ENCODE results near the gene CSAD.
"Not testable (repeated sequence)": the region's sequence is repeated elsewhere in the genome, so short reads cannot be mapped to it uniquely, and the experiment has no call there.

Gene CSAD

DNA sequence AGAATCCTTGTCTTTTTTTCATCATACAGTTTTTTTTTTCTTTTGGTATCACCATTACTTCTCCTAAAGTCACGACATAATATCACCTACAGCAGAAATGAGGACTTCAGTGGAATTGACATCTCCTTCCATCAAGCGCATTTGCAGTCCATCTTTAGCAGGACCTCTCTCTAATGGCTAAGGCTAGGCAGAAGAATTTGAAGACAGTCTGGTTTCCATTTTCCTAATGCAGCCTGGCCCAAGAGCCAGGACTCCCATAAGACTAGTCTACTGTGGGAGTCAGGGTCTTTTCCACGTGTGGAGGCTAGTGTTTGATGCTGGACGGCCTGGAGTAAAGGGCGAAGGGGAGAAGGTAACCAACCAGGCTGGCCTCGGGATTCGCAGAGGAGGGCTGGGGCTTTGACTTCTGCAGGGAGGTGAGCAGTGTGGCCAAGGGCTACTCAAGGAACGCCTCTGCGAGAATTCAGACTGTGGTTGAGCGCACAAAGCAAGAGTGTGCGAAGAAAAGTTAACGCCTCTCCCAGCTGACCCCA, 972 bp downstream of the CSAD start:
- no peak for DNase-seq (ENCODE audit: low read depth)

DNA sequence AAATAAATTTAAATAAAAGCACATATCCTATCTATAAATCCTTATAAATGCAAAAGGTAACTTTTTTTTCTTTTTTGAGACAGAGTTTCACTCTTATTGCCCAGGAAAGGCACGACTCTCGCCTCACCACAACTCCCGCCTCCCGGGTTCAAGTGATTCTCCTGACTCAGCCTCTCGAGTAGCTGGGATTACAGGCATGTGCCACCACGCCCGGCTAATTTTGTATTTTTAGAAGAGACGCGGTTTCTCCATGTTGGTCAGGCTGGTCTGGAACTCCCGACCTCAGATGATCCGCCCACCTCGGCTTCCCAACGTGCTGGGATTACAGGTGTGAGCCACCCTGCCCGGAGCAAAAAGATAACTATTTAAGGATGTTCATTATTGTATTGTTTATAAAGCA, 1.9 kb downstream of the CSAD start:
- not testable (repeated sequence) for DNase-seq (ENCODE audit: low read depth)

DNA sequence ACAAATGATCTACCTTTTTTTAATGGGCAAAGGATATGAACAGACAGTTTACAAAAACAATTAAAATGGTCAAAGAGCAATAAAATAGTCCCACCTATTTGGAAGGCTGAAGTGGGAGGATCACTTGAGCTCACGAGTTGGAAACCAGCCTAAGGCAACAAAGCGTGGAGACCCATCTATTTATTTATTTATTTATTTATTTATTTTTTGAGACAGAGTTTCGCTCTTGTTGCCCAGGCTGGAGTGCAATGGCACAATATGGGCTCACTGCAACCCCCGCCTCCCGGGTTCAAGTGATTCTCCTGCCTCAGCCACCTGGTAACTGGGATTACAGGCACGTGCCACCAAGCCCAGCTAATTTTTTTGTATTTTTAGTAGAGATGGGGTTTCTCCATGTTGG, 3.3 kb downstream of the CSAD start:
- not testable (repeated sequence) for DNase-seq (ENCODE audit: low read depth)

DNA sequence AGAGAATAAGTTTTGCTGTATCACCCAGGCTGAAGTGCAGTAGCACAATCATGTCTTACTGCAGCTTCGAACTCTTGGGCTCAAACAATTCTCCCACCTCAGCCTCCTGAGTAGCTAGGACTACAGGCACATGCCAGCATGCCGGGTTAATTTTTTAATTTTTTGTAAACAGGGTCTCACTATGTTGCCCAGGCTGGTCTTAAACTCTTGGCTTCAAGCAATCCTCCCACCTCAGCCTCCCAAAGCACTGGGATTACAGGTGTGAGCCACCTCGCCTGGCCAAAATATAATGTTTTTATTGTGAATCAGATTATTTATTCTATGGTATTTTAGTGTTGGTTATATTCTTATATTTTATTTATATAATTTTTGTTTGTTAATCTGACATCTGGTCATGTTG, 4.0 kb downstream of the CSAD start:
- DNase-seq (ENCODE audit: low read depth) = no peak

DNA sequence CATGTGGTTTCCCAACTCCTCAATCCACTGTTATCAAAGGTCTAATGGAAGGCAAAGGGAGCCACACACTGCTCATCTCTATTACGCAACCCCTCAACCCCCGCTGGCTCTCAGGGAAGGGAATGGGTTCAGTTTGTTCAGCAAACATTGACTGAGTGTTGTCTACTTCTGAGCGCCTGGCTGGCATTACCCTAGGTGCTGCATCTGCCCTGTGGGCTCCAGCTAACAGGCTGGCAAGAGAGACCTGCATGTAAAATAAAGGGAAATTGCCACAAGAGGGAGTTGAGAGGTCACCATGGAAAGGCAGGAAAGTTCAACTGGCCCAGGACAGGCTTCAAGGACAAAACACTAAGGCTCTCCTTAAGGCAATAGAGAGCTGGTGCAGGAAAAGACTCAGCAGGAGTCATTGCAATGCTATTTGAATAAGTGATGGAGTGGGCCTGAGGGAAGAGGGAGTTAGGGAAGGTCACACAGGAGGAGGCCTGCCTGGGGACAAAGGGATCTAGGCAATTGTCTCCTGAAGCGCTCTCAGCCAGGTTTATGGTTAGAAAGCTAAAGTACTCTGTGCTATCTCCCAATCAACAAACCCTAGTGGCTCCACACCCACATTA, 5.7 kb downstream of the CSAD start:
- no peak for DNase-seq (ENCODE audit: low read depth)

DNA sequence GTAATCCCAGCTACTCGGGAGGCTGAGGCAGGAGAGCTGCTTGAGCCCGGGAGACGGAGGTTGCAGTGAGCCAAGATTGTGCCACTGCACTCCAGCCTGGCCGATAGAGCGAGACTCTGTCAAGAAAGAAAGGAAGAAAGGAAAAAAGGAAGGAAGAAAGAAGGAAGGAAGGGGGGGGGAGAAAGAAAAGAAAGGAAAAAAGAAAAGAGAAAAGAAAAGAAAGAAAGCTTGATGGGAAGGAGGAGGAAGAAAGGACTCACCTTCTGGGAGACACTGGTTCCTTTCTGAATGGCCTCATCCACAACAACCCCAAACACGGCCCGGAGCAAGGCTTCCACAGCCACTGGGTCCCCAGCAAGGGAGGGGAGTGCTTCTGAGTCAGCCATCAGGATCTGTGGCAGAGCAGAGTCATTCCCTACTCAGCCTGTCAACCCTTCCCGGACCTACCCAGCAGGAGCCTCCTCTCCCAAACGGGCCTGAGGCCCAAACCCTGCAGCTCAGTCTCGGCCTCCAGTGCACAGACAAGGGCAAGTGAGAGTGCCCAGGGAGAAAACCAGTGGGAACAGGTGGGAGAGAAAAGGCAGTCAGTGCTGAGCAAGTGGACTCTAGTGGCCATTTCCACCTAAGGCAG, 7.5 kb downstream of the CSAD start:
- DNase-seq (ENCODE audit: low read depth) = no peak

DNA sequence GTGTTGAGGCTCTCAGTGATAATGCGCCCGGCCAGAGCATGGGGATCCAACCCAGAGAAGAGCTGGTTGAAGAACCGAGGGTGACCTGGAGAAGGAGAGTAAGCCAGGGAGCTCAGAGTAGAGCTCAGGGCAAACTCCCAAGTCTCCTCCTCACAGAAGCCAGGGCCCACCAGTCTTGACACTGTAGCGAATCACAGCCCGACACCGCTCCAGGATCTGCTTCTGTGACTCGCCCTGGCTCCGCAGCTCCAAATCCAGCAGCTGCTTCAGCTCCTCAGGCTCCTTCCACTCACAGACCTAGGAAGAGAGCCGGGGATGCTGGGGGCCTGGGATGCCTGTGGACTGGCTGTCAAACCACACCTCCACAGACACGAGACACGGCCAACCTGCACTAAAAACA, 8.4 kb downstream of the CSAD start:
- DNase-seq (ENCODE audit: low read depth) = no peak

DNA sequence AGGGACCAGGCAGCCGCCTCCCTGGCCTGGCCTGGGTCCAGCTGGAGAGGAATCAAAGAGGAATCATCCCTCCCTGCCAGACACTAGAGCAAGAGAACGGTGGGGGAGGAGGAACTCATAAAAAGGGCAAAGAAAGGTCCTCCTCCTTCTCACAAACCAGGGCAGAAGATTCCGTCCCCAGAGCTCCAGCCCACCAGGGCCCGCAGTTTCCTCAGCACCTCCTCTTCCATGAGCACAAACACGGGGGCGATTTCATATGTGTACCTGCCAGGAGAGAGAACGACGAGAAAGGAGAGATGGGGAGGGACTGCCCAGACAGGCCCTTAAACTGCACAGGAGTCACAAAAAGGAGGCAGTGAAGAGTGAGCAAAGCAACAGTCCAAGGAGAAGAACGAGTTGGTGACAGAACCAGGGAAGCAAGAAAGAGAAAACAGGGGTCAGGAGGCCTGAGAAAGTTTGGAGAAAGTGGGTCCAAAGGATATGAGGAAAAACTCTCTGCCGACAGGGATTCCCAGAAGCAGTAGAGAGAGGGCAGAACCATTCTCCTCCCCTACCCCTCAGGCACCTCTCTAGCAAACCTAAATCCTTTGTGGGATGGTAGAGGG, 8.9 kb downstream of the CSAD start:
- no peak for DNase-seq (ENCODE audit: low read depth)

DNA sequence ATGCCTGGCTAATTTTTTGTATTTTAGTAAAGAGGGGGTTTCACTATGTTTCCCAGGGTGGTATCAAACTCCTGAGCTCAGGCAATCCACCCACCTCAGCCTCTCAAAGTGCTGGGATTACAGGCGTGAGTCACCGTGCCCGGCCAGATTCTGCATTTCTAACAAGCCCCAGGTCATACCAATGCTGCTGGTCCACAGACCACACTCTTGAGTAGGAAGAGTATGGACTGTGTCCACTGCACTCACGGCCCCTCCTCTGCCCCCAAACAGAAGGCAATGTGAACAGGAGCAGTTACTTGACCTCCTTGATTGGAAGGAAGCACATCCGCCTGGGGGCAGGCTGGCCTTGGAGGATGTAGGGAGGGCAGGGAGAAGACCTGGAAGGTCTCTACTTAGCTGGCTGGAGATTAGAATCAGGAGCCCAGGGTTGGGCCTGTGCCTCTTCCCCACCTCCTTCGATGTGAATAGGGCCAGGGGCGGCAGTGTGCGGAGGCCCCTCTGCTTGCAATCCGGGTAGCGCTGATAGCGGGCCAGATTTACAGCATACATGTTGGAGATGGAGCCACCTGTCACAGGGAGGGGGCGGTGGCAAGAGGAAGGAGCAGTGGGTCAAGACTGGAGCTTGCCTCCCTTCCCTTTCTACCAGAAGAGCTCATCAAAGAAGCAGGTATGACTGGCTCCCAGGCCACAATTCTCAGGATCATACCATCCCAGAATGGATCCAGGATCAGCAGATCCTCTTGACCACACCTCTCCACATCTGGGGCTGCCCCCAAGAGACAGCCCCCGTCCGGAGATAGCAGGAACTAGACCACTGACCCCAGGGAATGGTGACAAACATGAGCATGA, 9.6 kb downstream of the CSAD start:
- no peak for DNase-seq (ENCODE audit: low read depth)

DNA sequence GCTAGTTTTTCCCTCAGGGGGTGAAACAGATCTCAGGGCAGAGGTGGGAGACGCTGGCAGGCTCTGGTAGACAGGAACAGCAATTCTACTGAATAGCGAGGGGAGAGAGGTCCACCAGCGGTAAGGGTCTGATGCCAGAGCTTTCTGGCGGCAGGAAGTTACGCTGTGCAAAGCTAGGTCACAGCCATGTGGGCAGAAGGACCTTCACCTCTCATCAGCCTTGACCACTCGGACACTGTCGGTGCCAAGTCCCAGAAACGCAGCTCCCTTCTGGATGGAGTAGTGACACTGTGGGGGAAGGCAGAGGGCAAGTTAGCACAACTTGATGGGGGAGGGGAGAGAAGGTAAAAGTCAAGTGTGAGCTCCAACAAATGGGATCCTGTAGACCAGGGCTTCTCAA, 10.5 kb downstream of the CSAD start:
- no peak for DNase-seq (ENCODE audit: low read depth)

DNA sequence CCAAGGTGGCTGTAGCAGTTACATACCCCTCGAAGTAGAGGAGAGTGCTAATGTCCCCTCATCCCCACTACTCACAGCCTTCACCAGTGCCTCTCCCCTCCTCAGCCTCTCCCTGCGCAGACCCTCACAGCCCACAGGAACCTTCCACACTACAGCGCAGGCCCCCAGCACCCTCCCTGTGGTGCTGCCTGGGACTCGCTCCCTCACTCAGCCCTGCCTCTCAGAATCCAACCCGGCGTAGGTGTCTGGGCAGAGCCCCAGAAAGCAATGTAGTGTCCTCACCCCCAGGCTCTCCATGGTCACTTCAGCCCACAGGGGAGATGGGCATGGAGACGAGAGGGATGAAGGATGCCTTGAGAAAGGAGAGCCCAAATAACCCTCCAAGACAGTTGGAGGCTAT, 11.1 kb downstream of the CSAD start:
- DNase-seq (ENCODE audit: low read depth) = no peak

DNA sequence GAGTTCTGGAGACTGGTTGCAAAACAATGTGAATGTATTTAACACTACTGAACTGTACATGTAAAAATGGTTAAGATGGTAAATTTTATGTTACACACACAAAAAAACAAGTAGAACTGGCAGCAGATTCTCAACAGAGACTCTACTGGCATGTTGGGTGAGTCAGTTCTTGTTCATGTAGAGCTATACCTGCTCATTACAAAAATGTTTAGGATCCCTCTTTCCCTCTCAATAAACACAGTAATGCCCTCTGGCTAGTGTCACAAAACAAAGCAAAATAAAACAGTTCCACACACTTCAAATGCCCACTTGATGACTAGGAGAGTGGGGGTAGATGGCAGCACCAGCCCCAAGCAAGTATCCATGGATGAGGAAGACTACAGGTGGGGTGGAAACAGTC, 13.9 kb downstream of the CSAD start:
- no peak for DNase-seq (ENCODE audit: low read depth)

DNA sequence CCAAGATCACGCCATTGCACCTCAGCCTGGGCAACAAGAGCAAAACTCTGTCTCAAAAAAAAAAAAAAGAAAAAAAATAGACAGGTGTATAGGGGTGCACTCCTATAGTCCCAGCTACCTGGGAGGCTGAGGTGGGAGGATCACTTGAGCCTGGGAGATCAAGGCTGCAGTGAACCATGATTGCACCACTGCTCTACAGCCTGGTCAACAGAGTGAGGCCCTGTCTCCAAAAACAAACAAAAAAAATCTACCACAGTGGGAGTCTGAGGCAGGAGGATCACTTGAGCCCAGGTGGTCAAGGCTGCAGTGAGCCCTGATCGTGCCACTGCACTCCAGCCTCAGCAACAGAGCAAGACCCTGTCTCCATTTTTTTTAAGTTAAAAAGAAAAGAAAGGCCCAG, 17.7 kb downstream of the CSAD start:
- not testable (repeated sequence) for DNase-seq (ENCODE audit: low read depth)

DNA sequence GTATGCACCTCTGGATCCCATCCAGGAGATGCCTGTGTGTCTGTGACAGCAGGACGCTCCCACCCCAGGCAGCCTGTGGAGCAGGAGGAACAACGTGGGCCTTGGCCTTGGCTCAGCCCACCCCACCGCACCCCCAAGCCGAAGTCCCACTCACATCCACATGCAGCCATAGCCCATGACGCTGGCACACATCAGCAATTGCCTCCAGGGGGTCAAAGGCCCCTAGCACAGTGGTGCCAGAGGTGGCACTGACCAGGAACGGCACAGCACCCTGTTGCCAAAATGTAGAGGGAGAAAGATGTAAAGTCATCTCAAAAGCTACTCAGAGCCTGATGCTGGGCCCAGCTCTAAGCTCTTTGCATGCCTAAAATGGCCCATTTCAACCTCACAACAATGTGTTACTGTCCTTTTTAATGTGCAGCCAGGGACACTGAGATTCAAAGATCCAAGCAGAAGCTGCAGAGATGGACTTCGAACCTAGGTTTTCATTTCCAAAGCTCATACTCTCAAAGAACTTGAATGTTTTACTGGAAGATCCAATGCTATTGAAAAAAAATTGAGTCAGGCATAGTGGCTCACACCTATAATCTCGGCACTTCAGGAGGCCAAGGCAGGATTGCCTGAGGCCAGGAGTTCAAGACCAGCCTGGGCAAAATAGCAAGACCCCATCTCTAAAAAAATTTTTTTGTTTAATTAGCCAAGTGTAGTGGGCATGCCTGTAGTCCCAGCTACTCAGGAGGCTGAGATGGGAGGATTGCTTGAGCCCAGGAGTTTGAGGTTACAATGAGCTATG, 19.4 kb downstream of the CSAD start:
- DNase-seq (ENCODE audit: low read depth) = no peak

DNA sequence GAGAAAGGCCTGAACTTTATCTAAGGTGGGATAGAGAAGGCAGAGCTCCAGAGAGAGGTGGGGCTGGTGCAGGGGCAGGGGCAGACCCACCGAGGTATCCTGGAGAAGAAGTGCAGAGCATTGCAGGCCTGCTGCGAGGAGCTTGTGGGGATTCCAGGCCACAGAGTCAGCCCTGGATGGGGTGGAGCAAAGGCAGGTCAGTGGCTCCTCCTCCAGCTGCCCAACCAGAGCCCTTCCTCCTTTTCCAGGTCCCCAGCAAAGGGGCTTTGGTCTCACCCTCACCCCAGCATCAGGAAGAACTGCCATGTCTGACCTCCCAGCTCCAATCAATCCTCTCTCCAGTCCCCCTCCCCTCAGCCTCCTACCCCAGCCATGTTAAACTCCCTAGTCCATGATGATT, 20.1 kb downstream of the CSAD start:
- no peak for DNase-seq (ENCODE audit: low read depth)

DNA sequence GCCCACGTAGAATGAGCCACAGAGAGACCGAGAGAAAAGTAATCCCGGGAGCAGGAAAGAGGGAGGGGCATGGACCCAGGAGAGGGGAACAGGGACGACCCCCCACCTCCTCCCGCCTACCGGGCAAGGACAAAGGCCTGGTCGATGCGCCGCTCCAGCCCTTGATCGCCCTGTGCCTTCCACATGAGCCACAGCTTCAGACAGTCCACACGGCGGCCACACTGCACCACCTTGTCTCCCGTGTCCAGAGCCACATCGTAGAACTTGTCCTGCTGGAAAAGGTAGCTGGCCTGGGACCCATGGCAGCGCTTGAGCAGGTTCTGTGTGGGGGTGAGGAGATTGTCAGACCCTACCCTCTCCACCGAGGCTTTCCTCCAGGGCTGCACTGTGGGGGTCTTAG, 20.7 kb downstream of the CSAD start:
- no peak for DNase-seq (ENCODE audit: low read depth)

DNA sequence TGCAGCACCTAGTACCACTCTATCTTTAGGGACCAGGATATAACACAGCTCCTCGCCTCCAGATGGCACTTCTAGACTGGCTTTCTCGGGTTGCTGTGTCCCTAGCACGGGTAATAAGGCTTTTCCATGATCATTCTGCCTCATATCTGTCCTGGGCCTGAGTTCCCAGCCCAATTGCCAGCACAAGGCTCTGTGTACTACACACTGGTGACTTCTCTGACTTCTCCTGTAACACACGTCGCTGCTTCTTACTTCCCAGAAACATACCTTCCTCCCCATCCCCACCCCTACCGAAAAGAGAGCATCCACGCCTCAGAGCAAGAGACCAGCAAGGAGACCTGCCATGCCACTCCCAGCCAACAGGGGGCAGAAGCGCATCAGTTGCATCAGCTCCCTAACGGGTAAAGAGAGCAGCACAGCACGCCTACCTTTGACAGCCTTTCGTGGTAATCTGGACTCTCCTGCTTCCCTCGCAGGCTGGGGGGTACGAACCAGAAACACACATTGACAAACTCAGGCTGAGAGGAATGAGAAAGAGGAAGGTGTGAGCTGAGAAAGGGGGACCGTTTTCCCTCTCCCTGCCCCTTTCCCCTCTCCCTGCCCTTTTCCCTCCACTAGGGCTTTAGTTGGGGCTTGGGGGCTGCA, 21.4 kb downstream of the CSAD start:
- DNase-seq (ENCODE audit: low read depth) = peak; percentile 39

DNA sequence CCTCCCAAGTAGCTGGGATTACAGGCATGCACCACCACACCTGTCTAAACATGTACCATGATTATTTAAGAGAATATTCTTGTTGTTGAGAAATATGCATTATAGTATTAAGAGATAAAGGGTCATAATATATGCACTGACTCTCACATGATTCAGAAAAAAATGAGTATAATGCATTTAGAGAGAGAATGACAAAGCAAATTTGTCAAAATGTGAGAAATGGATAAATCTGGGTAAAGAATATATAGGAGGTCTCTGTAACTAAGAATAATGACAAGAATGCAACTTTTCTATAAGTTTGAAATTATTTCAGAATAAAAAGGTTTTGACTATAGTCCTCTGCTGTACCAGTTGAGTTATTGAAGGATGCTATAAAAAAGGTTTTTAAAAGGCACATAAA, 28.3 kb downstream of the CSAD start:
- no peak for DNase-seq (ENCODE audit: low read depth)

DNA sequence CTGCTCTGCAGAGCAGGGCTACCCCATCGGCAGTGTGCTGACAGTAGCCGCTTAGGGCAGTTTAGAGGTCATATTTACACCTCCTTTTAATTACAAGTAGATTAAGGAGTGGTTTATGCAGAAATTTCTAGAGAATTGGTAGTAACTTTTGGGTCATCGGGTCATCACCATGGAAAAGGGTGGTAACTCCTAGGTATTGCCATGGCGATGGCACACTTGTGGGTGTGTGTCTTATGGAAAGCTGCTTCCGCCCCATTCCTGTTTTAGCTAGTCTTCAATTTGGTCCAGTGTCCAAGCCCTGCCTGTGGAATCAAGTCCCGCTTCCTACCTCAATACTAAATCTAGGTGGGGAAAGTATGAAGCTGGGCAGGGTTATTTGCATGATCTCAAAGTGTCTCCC, 29.7 kb downstream of the CSAD start:
- DNase-seq (ENCODE audit: low read depth) = no peak

DNA sequence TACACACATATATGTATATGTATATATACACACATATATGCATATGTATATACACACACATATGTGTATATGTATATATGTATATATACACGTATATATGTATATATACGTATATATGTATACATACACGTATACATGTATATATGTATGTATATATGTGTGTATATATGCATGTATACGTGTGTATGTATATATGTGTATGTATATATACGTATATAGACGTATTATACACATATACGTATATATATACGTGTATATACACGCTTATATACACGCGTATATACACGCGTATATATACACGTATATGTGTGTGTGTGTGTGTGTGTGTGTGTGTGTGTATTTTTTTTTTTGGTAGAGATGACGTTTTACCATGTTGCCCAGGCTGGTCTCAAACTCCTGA, 33.1 kb downstream of the CSAD start:
- DNase-seq (ENCODE audit: low read depth) = no peak

DNA sequence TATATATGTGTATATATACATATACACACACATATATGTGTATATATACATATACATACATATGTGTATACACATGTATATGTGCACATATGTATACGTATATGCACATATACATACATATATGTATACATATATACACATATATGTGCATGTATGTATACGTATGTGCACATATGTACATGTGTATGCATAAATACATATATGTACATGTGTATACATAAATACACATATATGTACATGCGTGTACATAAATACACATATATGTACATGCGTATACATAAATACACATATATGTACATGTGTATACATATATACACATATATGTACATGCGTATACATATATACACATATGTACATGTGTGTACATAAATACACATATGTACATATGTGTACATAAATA, 33.5 kb downstream of the CSAD start:
- DNase-seq (ENCODE audit: low read depth) = no peak
